PC-3 (cell line): Measurements from ENCODE around the gene AGAP1. TPM values are rescaled to one million over a fixed set of nuclear protein-coding genes. Genes with fewer than 3 reads are reported as not detected.

Source experiments
- ATAC-seq: fragments of 200-7000 bp; cut with Tn5 transposase; 2 replicates; pipeline ENCODE4 v1.9.1; 2020; ENCODE audit warnings: mild to moderate bottlenecking, moderate library complexity
- BruUV-seq: library from RNA; stranded (reverse); fragments of 400-500 nt; replicated peaks from 2 replicates; lab custom pipeline; 2021; lab: Mats Ljungman, UMichigan
- CTCF ChIA-PET: fragments of 300-600 bp; sonication (Branson Sonifier 250); formaldehyde crosslinking; loops from one replicate; lab custom pipeline; 2022; ENCODE audit warnings: antibody characterized with exemption; lab: Charles Lee
- POLR2A ChIA-PET: fragments of 300-600 bp; sonication (Branson Sonifier 250); formaldehyde crosslinking; loops from one replicate; lab custom pipeline; 2022; ENCODE audit warnings: antibody characterized with exemption; ENCODE audit not compliant: unreplicated experiment; lab: Charles Lee
- DNase-seq: peaks from one replicate; pipeline ENCODE4 v3.0.0-alpha.2; 2015
- H2AFZ ChIP-seq: fragments of 300-600 bp; sonication (generic); 2 replicates; pipeline ENCODE4 v1.6.0; 2016; ENCODE audit warnings: antibody characterized with exemption, low read length
- H3F3A ChIP-seq: fragments of 300-600 bp; sonication (generic); one replicate; pipeline ENCODE4 v1.6.0; 2017; ENCODE audit warnings: antibody characterized with exemption, low read length, control low read depth, mild to moderate bottlenecking; ENCODE audit not compliant: unreplicated experiment
- H3K27ac ChIP-seq: fragments of 300-600 bp; sonication (generic); 2 replicates; pipeline ENCODE4 v1.5.1; 2016; ENCODE audit warnings: mild to moderate bottlenecking, low read length
- H3K27me3 ChIP-seq: fragments of 300-600 bp; sonication (generic); 2 replicates; pipeline ENCODE4 v1.6.1; 2016; ENCODE audit warnings: low read length, mixed read lengths
- H3K36me3 ChIP-seq: fragments of 300-600 bp; sonication (generic); 2 replicates; pipeline ENCODE4 v1.6.1; 2016; ENCODE audit warnings: low read depth, mixed run types, low read length, mixed read lengths
- H3K4me1 ChIP-seq: fragments of 300-600 bp; sonication (generic); 2 replicates; pipeline ENCODE4 v1.5.1; 2016; ENCODE audit warnings: low read length; ENCODE audit not compliant: insufficient read depth
- H3K4me2 ChIP-seq: fragments of 300-600 bp; sonication (generic); 2 replicates; pipeline ENCODE4 v1.6.0; 2016; ENCODE audit warnings: low read length
- H3K4me3 ChIP-seq: fragments of 300-600 bp; sonication (generic); 2 replicates; pipeline ENCODE4 v1.5.1; 2016; ENCODE audit warnings: mild to moderate bottlenecking, low read length, mixed read lengths
- H3K79me2 ChIP-seq: fragments of 300-600 bp; sonication (generic); 2 replicates; pipeline ENCODE4 v1.6.1; 2017; ENCODE audit warnings: low read length, mixed read lengths
- H3K9ac ChIP-seq: fragments of 300-600 bp; sonication (generic); 2 replicates; pipeline ENCODE4 v1.6.0; 2016; ENCODE audit warnings: mild to moderate bottlenecking, low read length
- H3K9me2 ChIP-seq: fragments of 300-600 bp; sonication (generic); replicated peaks from 2 replicates; pipeline ENCODE4 v1.6.1; 2016; ENCODE audit warnings: mixed run types, low read length, mixed read lengths
- H3K9me3 ChIP-seq: fragments of 300-600 bp; sonication (generic); 2 replicates; pipeline ENCODE4 v1.6.1; 2016; ENCODE audit warnings: low read length, mixed read lengths
- H4K20me1 ChIP-seq: fragments of 300-600 bp; sonication (generic); 2 replicates; pipeline ENCODE4 v1.6.1; 2016; ENCODE audit warnings: low read length, mixed read lengths
- EZH2 ChIP-seq: fragments of 300-600 bp; sonication (generic); IDR thresholded peaks from one replicate; pipeline ENCODE4 v1.6.1; 2017; ENCODE audit warnings: antibody characterized with exemption, mild to moderate bottlenecking, low read length; ENCODE audit not compliant: unreplicated experiment
- EZH2phosphoT487 ChIP-seq: fragments of 300-600 bp; sonication (generic); IDR thresholded peaks from 2 replicates; pipeline ENCODE4 v1.6.1; 2018; ENCODE audit warnings: mild to moderate bottlenecking, antibody characterized with exemption, low read length, borderline replicate concordance
- intact Hi-C: fragments of 100-400 bp; cut with micrococcal nuclease; formaldehyde crosslinking; loops from 2 replicates; pipeline ENCODE4 v1.9.0; 2023
- total RNA-seq: library from RNA; depleted of rRNA; stranded (reverse); fragments of >200 nt; gene quantifications from 2 replicates; pipeline ENCODE4 v1.2.3, GENCODE V29; 2014
- TF ChIP-seq, protein P1 (sequence below): fragments of 300-600 bp; sonication (generic); conservative IDR thresholded peaks from 2 replicates; pipeline ENCODE4 v1.5.1; 2017; ENCODE audit warnings: antibody characterized with exemption, low read depth, mild to moderate bottlenecking, low read length

The AGAP1 gene
- total RNA-seq, 1 experiment from 2014 or later, result 31.0 TPM

DNA sequence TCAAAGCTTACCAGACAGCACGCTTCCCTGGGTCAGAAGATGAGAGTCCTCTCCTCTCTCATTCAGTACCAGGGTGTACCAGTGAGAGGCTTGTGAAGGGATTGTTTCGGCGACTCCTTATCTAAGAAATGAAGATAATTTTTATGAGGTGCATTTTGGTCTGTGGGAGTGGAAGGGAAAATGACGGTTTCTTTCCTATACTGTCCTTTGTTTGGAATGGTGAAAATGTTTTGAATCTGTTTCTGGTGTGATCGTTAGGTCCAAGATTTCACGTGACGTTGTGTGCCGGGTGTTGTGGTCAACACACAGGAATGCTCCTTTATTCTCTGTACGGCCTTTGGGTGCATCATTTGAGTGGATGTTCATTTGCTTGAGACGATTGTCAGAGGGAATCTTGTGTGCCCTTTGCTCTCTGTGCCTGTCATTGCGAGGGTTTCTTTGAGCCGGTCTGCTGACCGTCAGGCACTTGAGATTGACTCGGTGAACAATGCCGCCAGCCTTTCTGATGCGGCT is 183.5 kb downstream of the AGAP1 start:
- peaks cover 99% of the 10 kb centered on the region for H3K79me2 ChIP-seq
- no peak for ATAC-seq
- no peaks in the 10 kb centered on the region for H3K9me3 ChIP-seq
- H3F3A ChIP-seq, result no peaks in the 10 kb centered on the region
- H3K9me2 ChIP-seq, result no peaks in the 10 kb centered on the region
- no peaks in the 10 kb centered on the region for H3K36me3 ChIP-seq
- intact Hi-C loops, result loop anchor here (2.0 kb wide), 1 partner anchor 69 kb away; no protein-coding TSS in a partner anchor
- TF ChIP-seq EZH2phosphoT487 (no peak), EZH2 (no peak)
- TF ChIP-seq, protein P1, sequence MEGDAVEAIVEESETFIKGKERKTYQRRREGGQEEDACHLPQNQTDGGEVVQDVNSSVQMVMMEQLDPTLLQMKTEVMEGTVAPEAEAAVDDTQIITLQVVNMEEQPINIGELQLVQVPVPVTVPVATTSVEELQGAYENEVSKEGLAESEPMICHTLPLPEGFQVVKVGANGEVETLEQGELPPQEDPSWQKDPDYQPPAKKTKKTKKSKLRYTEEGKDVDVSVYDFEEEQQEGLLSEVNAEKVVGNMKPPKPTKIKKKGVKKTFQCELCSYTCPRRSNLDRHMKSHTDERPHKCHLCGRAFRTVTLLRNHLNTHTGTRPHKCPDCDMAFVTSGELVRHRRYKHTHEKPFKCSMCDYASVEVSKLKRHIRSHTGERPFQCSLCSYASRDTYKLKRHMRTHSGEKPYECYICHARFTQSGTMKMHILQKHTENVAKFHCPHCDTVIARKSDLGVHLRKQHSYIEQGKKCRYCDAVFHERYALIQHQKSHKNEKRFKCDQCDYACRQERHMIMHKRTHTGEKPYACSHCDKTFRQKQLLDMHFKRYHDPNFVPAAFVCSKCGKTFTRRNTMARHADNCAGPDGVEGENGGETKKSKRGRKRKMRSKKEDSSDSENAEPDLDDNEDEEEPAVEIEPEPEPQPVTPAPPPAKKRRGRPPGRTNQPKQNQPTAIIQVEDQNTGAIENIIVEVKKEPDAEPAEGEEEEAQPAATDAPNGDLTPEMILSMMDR, result no peak
- H3K4me1 ChIP-seq, result peaks cover 35% of the 10 kb centered on the region
- H3K27ac ChIP-seq, result no peak overlapping the region
- H3K4me2 ChIP-seq, result 0 out of 2 replicates have a peak overlapping the region, but pooled peaks have one; percentile 29
- BruUV-seq, result no TSS peak
- H3K27me3 ChIP-seq, result no peaks in the 10 kb centered on the region
- peaks cover 48% of the 10 kb centered on the region for H4K20me1 ChIP-seq
- POLR2A ChIA-PET, result interaction anchor here (0.6 kb wide), 1 partner anchor 14 kb away, joined by 14 read pairs; no protein-coding TSS in a partner anchor
- no peak for DNase-seq
- CTCF ChIA-PET, result no interaction called here
- H3K4me3 ChIP-seq, result no peak overlapping the region
- H2AFZ ChIP-seq, result no peak overlapping the region
- no peak overlapping the region for H3K9ac ChIP-seq

DNA sequence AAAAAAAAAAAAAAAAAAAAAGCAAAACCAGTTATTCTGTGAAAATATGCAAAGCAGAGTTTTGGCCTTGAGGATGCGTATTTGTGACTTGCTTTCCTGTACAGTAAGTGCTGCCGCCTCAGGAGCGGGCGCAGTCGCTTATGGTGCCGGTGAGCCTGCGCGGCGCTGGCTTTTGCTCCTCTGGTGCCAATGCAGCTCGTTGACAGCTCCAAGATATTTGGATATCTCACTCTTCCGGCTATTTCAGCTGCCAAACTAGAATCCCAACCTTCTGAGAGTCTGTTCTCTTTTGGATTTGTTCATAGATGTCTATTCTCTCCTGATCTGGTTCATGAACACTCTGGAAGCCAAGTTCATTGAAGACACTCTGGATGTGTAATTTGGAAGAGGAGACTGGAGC is 184.1 kb downstream of the AGAP1 start:
- DNase-seq (no peak), ATAC-seq (no peak)
- Histone ChIP-seq H4K20me1 (peaks cover 42% of the 10 kb centered on the region), H3K9me2 (no peaks in the 10 kb centered on the region), H3K79me2 (peaks cover 99% of the 10 kb centered on the region), H3F3A (no peaks in the 10 kb centered on the region), H3K4me3 (no peak overlapping the region), H3K36me3 (no peaks in the 10 kb centered on the region), H3K4me1 (peaks cover 30% of the 10 kb centered on the region), H3K4me2 (no peak overlapping the region), H3K9me3 (no peaks in the 10 kb centered on the region), H3K27ac (no peak overlapping the region), H3K9ac (no peak overlapping the region), H2AFZ (no peak overlapping the region), H3K27me3 (no peaks in the 10 kb centered on the region)
- ChIA-PET POLR2A (interaction anchor here (0.6 kb wide), 1 partner anchor 14 kb away, joined by 14 read pairs; no protein-coding TSS in a partner anchor), CTCF (no interaction called here)
- no TSS peak for BruUV-seq
- TF ChIP-seq, protein P1, result no peak
- TF ChIP-seq EZH2phosphoT487 (no peak), EZH2 (no peak)
- intact Hi-C loops, result loop anchor here (2.0 kb wide), 1 partner anchor 69 kb away; no protein-coding TSS in a partner anchor

DNA sequence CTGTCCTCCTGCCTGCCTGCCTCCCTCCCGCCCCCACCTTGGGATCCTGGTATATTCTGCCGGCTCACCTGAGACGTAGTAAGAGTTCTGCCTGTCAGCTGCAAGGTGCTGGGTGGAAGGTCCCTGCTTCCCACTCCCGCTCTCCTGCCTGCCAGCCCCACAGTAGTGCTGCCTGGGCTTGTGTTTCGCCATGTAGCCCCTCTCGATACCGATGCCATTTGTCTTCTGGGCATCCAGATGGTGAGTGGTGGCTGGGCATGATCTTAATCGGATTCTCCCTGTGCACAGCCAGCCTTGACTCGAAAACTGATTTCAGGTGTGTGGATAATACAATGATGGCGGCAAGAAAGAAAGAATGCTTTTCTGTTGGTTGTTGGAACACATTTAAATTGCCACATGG is 184.9 kb downstream of the AGAP1 start:
- Histone ChIP-seq H3K4me3 (no peak overlapping the region), H3K9me3 (no peaks in the 10 kb centered on the region), H3K36me3 (no peaks in the 10 kb centered on the region), H3K27ac (no peak overlapping the region), H2AFZ (no peak overlapping the region), H4K20me1 (peaks cover 34% of the 10 kb centered on the region), H3K79me2 (peaks cover 93% of the 10 kb centered on the region), H3K27me3 (no peaks in the 10 kb centered on the region), H3K9me2 (no peaks in the 10 kb centered on the region), H3K4me2 (no peak overlapping the region), H3K4me1 (peaks cover 30% of the 10 kb centered on the region), H3F3A (no peaks in the 10 kb centered on the region), H3K9ac (no peak overlapping the region)
- DNase-seq, result no peak
- ATAC-seq, result no peak
- ChIA-PET POLR2A (no interaction called here), CTCF (interaction anchor here (1.0 kb wide), 1 partner anchor 67 kb away, joined by 4 read pairs; no protein-coding TSS in a partner anchor)
- intact Hi-C loops, result no loop called here
- no peak for TF ChIP-seq EZH2
- TF ChIP-seq EZH2phosphoT487, result no peak
- TF ChIP-seq, protein P1, result no peak
- BruUV-seq, result no TSS peak
